GM12878 (cell line): ENCODE data around the gene HSFX1. TPM values are rescaled to one million over a fixed set of nuclear protein-coding genes. Genes with fewer than 3 reads are reported as not detected.

Experiments used
- BRCA1 ChIP-seq: IDR thresholded peaks from 2 replicates; pipeline ENCODE4 v1.6.1; 2011; ENCODE audit warnings: low read depth, low read length, improper control_type of control experiment
- CBFB ChIP-seq: IDR thresholded peaks from 2 replicates; pipeline ENCODE4 v1.6.1; 2016; ENCODE audit warnings: antibody characterized with exemption, low read depth
- FOXK2 ChIP-seq: fragments of 450-650 bp; IDR thresholded peaks from 2 replicates; pipeline ENCODE4 v1.6.1; 2017; ENCODE audit warnings: mild to moderate bottlenecking, moderate library complexity
- SMAD1 ChIP-seq: fragments of 450-650 bp; IDR thresholded peaks from 2 replicates; pipeline ENCODE4 v1.6.1; 2018; ENCODE audit warnings: mild to moderate bottlenecking, low read depth; ENCODE audit not compliant: partially characterized antibody
- STAT3 ChIP-seq: IDR thresholded peaks from 2 replicates; pipeline ENCODE4 v1.6.1; 2011; ENCODE audit warnings: low read depth, low read length, improper control_type of control experiment
- SUPT20H ChIP-seq: IDR thresholded peaks from 2 replicates; pipeline ENCODE4 v1.6.1; 2011; ENCODE audit warnings: low read depth, mild to moderate bottlenecking, low read length, moderate library complexity, borderline replicate concordance; ENCODE audit not compliant: control insufficient read depth
- TCF3 ChIP-seq: IDR thresholded peaks from 2 replicates; pipeline ENCODE4 v1.6.1; 2012; ENCODE audit warnings: low read depth, mild to moderate bottlenecking, low read length, borderline replicate concordance; ENCODE audit not compliant: insufficient read depth
- YBX1 ChIP-seq: fragments of 450-650 bp; IDR thresholded peaks from 2 replicates; pipeline ENCODE4 v1.6.1; 2016; ENCODE audit warnings: antibody characterized with exemption
- ZBED1 ChIP-seq: IDR thresholded peaks from 2 replicates; pipeline ENCODE4 v1.6.1; 2016; ENCODE audit warnings: borderline replicate concordance
- ZNF592 ChIP-seq: fragments of 450-650 bp; IDR thresholded peaks from 2 replicates; pipeline ENCODE4 v1.6.1; 2017; ENCODE audit warnings: mild to moderate bottlenecking, moderate library complexity
- polyA plus RNA-seq, 11 experiments: library from polyadenylated mRNA; depleted of rRNA in 4 of 11; unstranded in 6 of 11; stranded (reverse) in 5 of 11; fragments of >200 nt; fragmentation: Nextera tagmentation in 4 of 11; fragmentation: Illumina TruSeq in 1 of 11; extraction: Ambion mirVana in 4 of 11; extraction: Trizol in 1 of 11; gene quantifications; 1 replicate in 1 of 11; 2 replicates in 10 of 11; pipeline versions ENCODE4 v1.2.1 to v1.2.3, GENCODE V29; 2011 to 2016; ENCODE audit warnings: inconsistent platforms in 2 of 11, missing spikeins in 2 of 11, low read depth in 1 of 11
- small RNA-seq: library from RNA; depleted of rRNA; stranded (forward); fragments of <200 nt; gene quantifications from one replicate; pipeline ENCODE3, GENCODE V24; 2014
- total RNA-seq, 4 experiments: library from RNA; depleted of rRNA in 3 of 4; stranded (reverse); fragments of >200 nt in 3 of 4; fragmentation: Illumina TruSeq in 1 of 4; extraction: Trizol in 1 of 4; gene quantifications; 2 replicates each; pipeline versions ENCODE4 v1.2.1 to v1.2.3, GENCODE V29; 2013 to 2021
- TF ChIP-seq, protein P1 (sequence below): IDR thresholded peaks from 2 replicates; pipeline ENCODE4 v1.6.1; 2012; ENCODE audit warnings: improper control_type of control experiment, low read depth, low read length; ENCODE audit not compliant: insufficient replicate concordance

HSFX1 gene
- total and polyA plus RNA-seq, 10 of the 15 experiments (the other 5 are each of a cell fraction or from before 2014, with no cell fraction given) = 0.06 to 0.56 (median 0.10) TPM; not detected in 3

- TF ChIP-seq, protein P1, sequence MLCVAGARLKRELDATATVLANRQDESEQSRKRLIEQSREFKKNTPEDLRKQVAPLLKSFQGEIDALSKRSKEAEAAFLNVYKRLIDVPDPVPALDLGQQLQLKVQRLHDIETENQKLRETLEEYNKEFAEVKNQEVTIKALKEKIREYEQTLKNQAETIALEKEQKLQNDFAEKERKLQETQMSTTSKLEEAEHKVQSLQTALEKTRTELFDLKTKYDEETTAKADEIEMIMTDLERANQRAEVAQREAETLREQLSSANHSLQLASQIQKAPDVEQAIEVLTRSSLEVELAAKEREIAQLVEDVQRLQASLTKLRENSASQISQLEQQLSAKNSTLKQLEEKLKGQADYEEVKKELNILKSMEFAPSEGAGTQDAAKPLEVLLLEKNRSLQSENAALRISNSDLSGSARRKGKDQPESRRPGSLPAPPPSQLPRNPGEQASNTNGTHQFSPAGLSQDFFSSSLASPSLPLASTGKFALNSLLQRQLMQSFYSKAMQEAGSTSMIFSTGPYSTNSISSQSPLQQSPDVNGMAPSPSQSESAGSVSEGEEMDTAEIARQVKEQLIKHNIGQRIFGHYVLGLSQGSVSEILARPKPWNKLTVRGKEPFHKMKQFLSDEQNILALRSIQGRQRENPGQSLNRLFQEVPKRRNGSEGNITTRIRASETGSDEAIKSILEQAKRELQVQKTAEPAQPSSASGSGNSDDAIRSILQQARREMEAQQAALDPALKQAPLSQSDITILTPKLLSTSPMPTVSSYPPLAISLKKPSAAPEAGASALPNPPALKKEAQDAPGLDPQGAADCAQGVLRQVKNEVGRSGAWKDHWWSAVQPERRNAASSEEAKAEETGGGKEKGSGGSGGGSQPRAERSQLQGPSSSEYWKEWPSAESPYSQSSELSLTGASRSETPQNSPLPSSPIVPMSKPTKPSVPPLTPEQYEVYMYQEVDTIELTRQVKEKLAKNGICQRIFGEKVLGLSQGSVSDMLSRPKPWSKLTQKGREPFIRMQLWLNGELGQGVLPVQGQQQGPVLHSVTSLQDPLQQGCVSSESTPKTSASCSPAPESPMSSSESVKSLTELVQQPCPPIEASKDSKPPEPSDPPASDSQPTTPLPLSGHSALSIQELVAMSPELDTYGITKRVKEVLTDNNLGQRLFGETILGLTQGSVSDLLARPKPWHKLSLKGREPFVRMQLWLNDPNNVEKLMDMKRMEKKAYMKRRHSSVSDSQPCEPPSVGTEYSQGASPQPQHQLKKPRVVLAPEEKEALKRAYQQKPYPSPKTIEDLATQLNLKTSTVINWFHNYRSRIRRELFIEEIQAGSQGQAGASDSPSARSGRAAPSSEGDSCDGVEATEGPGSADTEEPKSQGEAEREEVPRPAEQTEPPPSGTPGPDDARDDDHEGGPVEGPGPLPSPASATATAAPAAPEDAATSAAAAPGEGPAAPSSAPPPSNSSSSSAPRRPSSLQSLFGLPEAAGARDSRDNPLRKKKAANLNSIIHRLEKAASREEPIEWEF = no peak
- TF ChIP-seq TCF3 (no peak), FOXK2 (no peak), SUPT20H (no peak), CBFB (no peak), YBX1 (no peak), ZNF592 (no peak), SMAD1 (no peak), STAT3 (no peak), ZBED1 (no peak), BRCA1 (no peak)
Measured at GRCh38 chrX:149825424-149825823, 51.6 kb downstream of the HSFX1 start (continued).

Small RNA genes lying within 50 kb of the gene (small RNA-seq; reads per million reads assigned to genes)
- not detected for gene AC244098.1
- gene AC244098.2 = not detected
- gene AC244098.3 = not detected

Other genes starting within 250 kb of the HSFX1 start
Only the 7 nearest of the 10 such genes appear.
- gene HSFX2, start 178.8 kb upstream of the HSFX1 start, total RNA-seq (2014; rRNA removed) = 0.11 TPM in 1 of 2 replicates, not detected in the other
- 0.18 TPM in 1 of 2 replicates, not detected in the other for gene HSFX2, start 178.8 kb upstream of the HSFX1 start, total RNA-seq (2014; rRNA removed; fragmentation: Illumina TruSeq; extraction: Trizol)
- not detected in 2 replicates for gene HSFX2, start 178.8 kb upstream of the HSFX1 start, total RNA-seq (2021)
- gene HSFX2, start 178.8 kb upstream of the HSFX1 start, polyA plus RNA-seq (2011; rRNA removed) = 0.07 TPM in 1 of 2 replicates, not detected in the other
- gene HSFX2, start 178.8 kb upstream of the HSFX1 start, polyA plus RNA-seq (2014; fragmentation: Illumina TruSeq; extraction: Trizol) = not detected in 2 replicates
- gene HSFX2, start 178.8 kb upstream of the HSFX1 start, polyA plus RNA-seq (2014; fragmentation: Nextera tagmentation; extraction: Ambion mirVana) = not detected
- gene HSFX2, start 178.8 kb upstream of the HSFX1 start, polyA plus RNA-seq (2014; rRNA removed) = 0.14 TPM in 1 of 2 replicates, not detected in the other
- gene HSFX2, start 178.8 kb upstream of the HSFX1 start, polyA plus RNA-seq (2016; fragmentation: Nextera tagmentation; extraction: Ambion mirVana) = not detected
- gene TMEM185A, start 142.3 kb upstream of the HSFX1 start, total RNA-seq (2014; rRNA removed) = 11.9 and 12.5 TPM in 2 replicates
- 9.6 and 11.0 TPM in 2 replicates for gene TMEM185A, start 142.3 kb upstream of the HSFX1 start, total RNA-seq (2014; rRNA removed; fragmentation: Illumina TruSeq; extraction: Trizol)
- 13.0 and 15.0 TPM in 2 replicates for gene TMEM185A, start 142.3 kb upstream of the HSFX1 start, total RNA-seq (2021)
- 24.5 and 25.1 TPM in 2 replicates for gene TMEM185A, start 142.3 kb upstream of the HSFX1 start, polyA plus RNA-seq (2011; rRNA removed)
- 11.2 and 11.5 TPM in 2 replicates for gene TMEM185A, start 142.3 kb upstream of the HSFX1 start, polyA plus RNA-seq (2014; fragmentation: Illumina TruSeq; extraction: Trizol)
- gene TMEM185A, start 142.3 kb upstream of the HSFX1 start, polyA plus RNA-seq (2014; fragmentation: Nextera tagmentation; extraction: Ambion mirVana) = 1 to 10 TPM; 2.4 to 3.9 TPM
- 11.6 and 11.9 TPM in 2 replicates for gene TMEM185A, start 142.3 kb upstream of the HSFX1 start, polyA plus RNA-seq (2014; rRNA removed)
- gene TMEM185A, start 142.3 kb upstream of the HSFX1 start, polyA plus RNA-seq (2016; fragmentation: Nextera tagmentation; extraction: Ambion mirVana) = 10 to 100 TPM; 16.8 to 19.1 TPM
- not detected in 2 replicates for gene MAGEA11, start 62.0 kb upstream of the HSFX1 start, total RNA-seq (2014; rRNA removed)
- not detected in 2 replicates for gene MAGEA11, start 62.0 kb upstream of the HSFX1 start, total RNA-seq (2014; rRNA removed; fragmentation: Illumina TruSeq; extraction: Trizol)
- not detected in 2 replicates for gene MAGEA11, start 62.0 kb upstream of the HSFX1 start, total RNA-seq (2021)
- not detected in 2 replicates for gene MAGEA11, start 62.0 kb upstream of the HSFX1 start, polyA plus RNA-seq (2011; rRNA removed)
- not detected in 2 replicates for gene MAGEA11, start 62.0 kb upstream of the HSFX1 start, polyA plus RNA-seq (2014; fragmentation: Illumina TruSeq; extraction: Trizol)
- gene MAGEA11, start 62.0 kb upstream of the HSFX1 start, polyA plus RNA-seq (2014; fragmentation: Nextera tagmentation; extraction: Ambion mirVana) = under 1 TPM in 1 of 2 experiments, not detected in 1; 0.07 TPM
- not detected in 2 replicates for gene MAGEA11, start 62.0 kb upstream of the HSFX1 start, polyA plus RNA-seq (2014; rRNA removed)
- gene MAGEA11, start 62.0 kb upstream of the HSFX1 start, polyA plus RNA-seq (2016; fragmentation: Nextera tagmentation; extraction: Ambion mirVana) = not detected
- not detected in 2 replicates for gene MAGEA9, start 7.9 kb downstream of the HSFX1 start, total RNA-seq (2014; rRNA removed)
- not detected in 2 replicates for gene MAGEA9, start 7.9 kb downstream of the HSFX1 start, total RNA-seq (2014; rRNA removed; fragmentation: Illumina TruSeq; extraction: Trizol)
- gene MAGEA9, start 7.9 kb downstream of the HSFX1 start, total RNA-seq (2021) = not detected in 2 replicates
- gene MAGEA9, start 7.9 kb downstream of the HSFX1 start, polyA plus RNA-seq (2011; rRNA removed) = not detected in 2 replicates
- gene MAGEA9, start 7.9 kb downstream of the HSFX1 start, polyA plus RNA-seq (2014; fragmentation: Illumina TruSeq; extraction: Trizol) = 0.13 TPM in 1 of 2 replicates, not detected in the other
- gene MAGEA9, start 7.9 kb downstream of the HSFX1 start, polyA plus RNA-seq (2014; fragmentation: Nextera tagmentation; extraction: Ambion mirVana) = not detected
- not detected in 2 replicates for gene MAGEA9, start 7.9 kb downstream of the HSFX1 start, polyA plus RNA-seq (2014; rRNA removed)
- not detected for gene MAGEA9, start 7.9 kb downstream of the HSFX1 start, polyA plus RNA-seq (2016; fragmentation: Nextera tagmentation; extraction: Ambion mirVana)
- not detected in 2 replicates for gene MAGEA8, start 107.1 kb downstream of the HSFX1 start, total RNA-seq (2014; rRNA removed)
- not detected in 2 replicates for gene MAGEA8, start 107.1 kb downstream of the HSFX1 start, total RNA-seq (2014; rRNA removed; fragmentation: Illumina TruSeq; extraction: Trizol)
- not detected in 2 replicates for gene MAGEA8, start 107.1 kb downstream of the HSFX1 start, total RNA-seq (2021)
- 0.04 and 0.20 TPM in 2 replicates for gene MAGEA8, start 107.1 kb downstream of the HSFX1 start, polyA plus RNA-seq (2011; rRNA removed)
- 0.06 TPM in 1 of 2 replicates, not detected in the other for gene MAGEA8, start 107.1 kb downstream of the HSFX1 start, polyA plus RNA-seq (2014; fragmentation: Illumina TruSeq; extraction: Trizol)
- under 1 TPM in 1 of 2 experiments, not detected in 1; 0.13 TPM for gene MAGEA8, start 107.1 kb downstream of the HSFX1 start, polyA plus RNA-seq (2014; fragmentation: Nextera tagmentation; extraction: Ambion mirVana)
- not detected in 2 replicates for gene MAGEA8, start 107.1 kb downstream of the HSFX1 start, polyA plus RNA-seq (2014; rRNA removed)
- not detected for gene MAGEA8, start 107.1 kb downstream of the HSFX1 start, polyA plus RNA-seq (2016; fragmentation: Nextera tagmentation; extraction: Ambion mirVana)
- gene HSFX4, start 155.5 kb downstream of the HSFX1 start, total RNA-seq (2014; rRNA removed) = 0.16 TPM in 1 of 2 replicates, not detected in the other
- not detected in 2 replicates for gene HSFX4, start 155.5 kb downstream of the HSFX1 start, total RNA-seq (2014; rRNA removed; fragmentation: Illumina TruSeq; extraction: Trizol)
- not detected in 2 replicates for gene HSFX4, start 155.5 kb downstream of the HSFX1 start, total RNA-seq (2021)
- gene HSFX4, start 155.5 kb downstream of the HSFX1 start, polyA plus RNA-seq (2011; rRNA removed) = not detected in 2 replicates
- gene HSFX4, start 155.5 kb downstream of the HSFX1 start, polyA plus RNA-seq (2014; fragmentation: Illumina TruSeq; extraction: Trizol) = 0.44 TPM in 1 of 2 replicates, not detected in the other
- gene HSFX4, start 155.5 kb downstream of the HSFX1 start, polyA plus RNA-seq (2014; fragmentation: Nextera tagmentation; extraction: Ambion mirVana) = under 1 TPM; 0.11 to 0.21 TPM
- 0.13 TPM in 1 of 2 replicates, not detected in the other for gene HSFX4, start 155.5 kb downstream of the HSFX1 start, polyA plus RNA-seq (2014; rRNA removed)
- under 1 TPM; 0.21 to 0.24 TPM for gene HSFX4, start 155.5 kb downstream of the HSFX1 start, polyA plus RNA-seq (2016; fragmentation: Nextera tagmentation; extraction: Ambion mirVana)
- gene EOLA2, start 164.4 kb downstream of the HSFX1 start, total RNA-seq (2014; rRNA removed) = 28.7 and 38.6 TPM in 2 replicates
- gene EOLA2, start 164.4 kb downstream of the HSFX1 start, total RNA-seq (2014; rRNA removed; fragmentation: Illumina TruSeq; extraction: Trizol) = 22.5 and 23.9 TPM in 2 replicates
- gene EOLA2, start 164.4 kb downstream of the HSFX1 start, total RNA-seq (2021) = 41.0 and 48.7 TPM in 2 replicates
- 38.0 and 44.1 TPM in 2 replicates for gene EOLA2, start 164.4 kb downstream of the HSFX1 start, polyA plus RNA-seq (2011; rRNA removed)
- 28.0 and 35.8 TPM in 2 replicates for gene EOLA2, start 164.4 kb downstream of the HSFX1 start, polyA plus RNA-seq (2014; fragmentation: Illumina TruSeq; extraction: Trizol)
- gene EOLA2, start 164.4 kb downstream of the HSFX1 start, polyA plus RNA-seq (2014; fragmentation: Nextera tagmentation; extraction: Ambion mirVana) = 10 to 100 TPM; 26.9 to 37.0 TPM
- gene EOLA2, start 164.4 kb downstream of the HSFX1 start, polyA plus RNA-seq (2014; rRNA removed) = 53.7 and 54.2 TPM in 2 replicates
- gene EOLA2, start 164.4 kb downstream of the HSFX1 start, polyA plus RNA-seq (2016; fragmentation: Nextera tagmentation; extraction: Ambion mirVana) = 10 to 100 TPM; 55.4 to 55.8 TPM